HCT116 (cell line): ENCODE data around the gene ERICH3. TPM values are rescaled to one million over a fixed set of nuclear protein-coding genes. Genes with fewer than 3 reads are reported as not detected.

Experiments used
- ATAC-seq: fragments of 200-7000 bp; cut with Tn5 transposase; 2 replicates; pipeline ENCODE4 v1.9.1; 2020; ENCODE audit warnings: mild to moderate bottlenecking, moderate library complexity
- BruUV-seq: library from RNA; stranded (reverse); fragments of 400-500 nt; replicated peaks from 2 replicates; lab custom pipeline; 2021; lab: Mats Ljungman, UMichigan
- CTCF ChIA-PET: fragments of 300-600 bp; sonication (Branson Sonifier 250); formaldehyde crosslinking; loops from one replicate; lab custom pipeline; 2021; ENCODE audit warnings: antibody characterized with exemption; lab: Charles Lee
- POLR2A ChIA-PET: fragments of 300-600, 350-600 bp; sonication (Branson Sonifier 250); formaldehyde crosslinking; loops from one replicate; lab custom pipeline; 2021; ENCODE audit warnings: antibody characterized with exemption; lab: Charles Lee
- RAD21 ChIA-PET, 2 experiments: fragments of 300-600 bp; sonication (Branson Sonifier 250); formaldehyde crosslinking; loops; one replicate each; lab custom pipeline; 2023; ENCODE audit warnings: low total read pairs in 2 of 2; ENCODE audit not compliant: uncharacterized antibody in 2 of 2, unreplicated experiment in 2 of 2, low non-redundant PET in 1 of 2; lab: Charles Lee
- DNase-seq: peaks from one replicate; pipeline ENCODE4 v3.0.0-alpha.2; 2010; ENCODE audit warnings: low read depth, low spot score
- H2AFZ ChIP-seq: fragments of 200-600 bp; shearing (Covaris generic), sonication (generic); 2 replicates; pipeline ENCODE4 v1.6.1; 2017; ENCODE audit warnings: low read depth, mixed run types, mixed read lengths, antibody characterized with exemption, low read length; ENCODE audit not compliant: poor library complexity, severe bottlenecking
- H3K27ac ChIP-seq: 2 replicates; pipeline ENCODE4 v1.5.1; 2012; ENCODE audit warnings: low read depth, low read length
- H3K27me3 ChIP-seq: fragments of 200-600 bp; sonication (generic); 2 replicates; pipeline ENCODE4 v1.6.1; 2016; ENCODE audit warnings: mixed run types, low read length, mixed read lengths; ENCODE audit not compliant: insufficient read depth
- H3K36me3 ChIP-seq, 2 experiments: fragments of 200-500 bp in 1 of 2; fragments of 200-600 bp in 1 of 2; sonication (Bioruptor generic) in 1 of 2; sonication (generic) in 1 of 2; 2 replicates each; pipeline versions ENCODE4 v1.5.1 to v1.6.1; 2014 to 2016; ENCODE audit warnings: low read length in 2 of 2, inconsistent platforms in 1 of 2, mixed read lengths in 1 of 2, mixed run types in 1 of 2; ENCODE audit not compliant: insufficient read depth in 2 of 2, control insufficient read depth in 1 of 2
- H3K4me1 ChIP-seq, 2 experiments: fragments of 200-600 bp in 1 of 2; sonication (generic) in 1 of 2; 2 replicates each; pipeline versions ENCODE4 v1.5.1 to v1.6.1; 2012 to 2017; ENCODE audit warnings: low read length in 2 of 2, inconsistent platforms in 1 of 2, mild to moderate bottlenecking in 1 of 2, mixed read lengths in 1 of 2, mixed run types in 1 of 2, moderate library complexity in 1 of 2; ENCODE audit not compliant: insufficient read depth in 2 of 2, control insufficient read depth in 1 of 2
- H3K4me2 ChIP-seq: fragments of 200-600 bp; sonication (generic); 2 replicates; pipeline ENCODE4 v1.6.1; 2017; ENCODE audit warnings: mixed run types, low read length, mixed read lengths
- H3K4me3 ChIP-seq, 2 experiments: fragments of 200-600 bp in 1 of 2; sonication (generic) in 1 of 2; replicated peaks in 1 of 2; 2 replicates each; pipeline ENCODE4 v1.5.1; 2011 to 2016; ENCODE audit warnings: low read length in 2 of 2, control low read depth in 1 of 2, low read depth in 1 of 2, mild to moderate bottlenecking in 1 of 2, mixed read lengths in 1 of 2, mixed run types in 1 of 2
- H3K79me2 ChIP-seq: fragments of 200-600 bp; sonication (generic); 2 replicates; pipeline ENCODE4 v1.6.1; 2017; ENCODE audit warnings: mild to moderate bottlenecking, mixed run types, low read length, moderate library complexity, mixed read lengths; ENCODE audit not compliant: insufficient read depth
- H3K9ac ChIP-seq: fragments of 200-600 bp; sonication (generic); 2 replicates; pipeline ENCODE4 v1.6.1; 2016; ENCODE audit warnings: low read length, mixed read lengths
- H3K9me2 ChIP-seq: fragments of 200-600 bp; sonication (generic), shearing (Covaris generic); 2 replicates; pipeline ENCODE4 v1.6.1; 2017; ENCODE audit warnings: mixed run types, mild to moderate bottlenecking, moderate library complexity; ENCODE audit not compliant: insufficient read depth
- H3K9me3 ChIP-seq, 2 experiments: fragments of 200-500 bp in 1 of 2; fragments of 200-600 bp in 1 of 2; sonication (Bioruptor generic) in 1 of 2; sonication (generic) in 1 of 2; 2 replicates each; pipeline ENCODE4 v1.6.1; 2014 to 2017; ENCODE audit warnings: low read length in 2 of 2, mixed read lengths in 2 of 2, inconsistent platforms in 1 of 2, low read depth in 1 of 2, mild to moderate bottlenecking in 1 of 2, mixed run types in 1 of 2, moderate library complexity in 1 of 2; ENCODE audit not compliant: control insufficient read depth in 1 of 2, insufficient read depth in 1 of 2
- H4K20me1 ChIP-seq: fragments of 200-600 bp; sonication (generic), shearing (Covaris generic); 2 replicates; pipeline ENCODE4 v1.6.1; 2017; ENCODE audit warnings: mixed run types, mild to moderate bottlenecking, moderate library complexity; ENCODE audit not compliant: insufficient read depth
- CBX3 ChIP-seq: IDR thresholded peaks from 2 replicates; pipeline ENCODE4 v1.6.1; 2012; ENCODE audit warnings: low read depth
- CEBPB ChIP-seq: IDR thresholded peaks from 2 replicates; pipeline ENCODE4 v1.6.1; 2012; ENCODE audit warnings: low read depth
- EGR1 ChIP-seq: IDR thresholded peaks from 2 replicates; pipeline ENCODE4 v1.6.1; 2012; ENCODE audit warnings: low read depth
- ELF1 ChIP-seq: IDR thresholded peaks from 2 replicates; pipeline ENCODE4 v1.6.1; 2012; ENCODE audit warnings: low read depth, borderline replicate concordance
- EZH2phosphoT487 ChIP-seq: fragments of 200-600 bp; IDR thresholded peaks from 2 replicates; pipeline ENCODE4 v1.6.1; 2018; ENCODE audit warnings: antibody characterized with exemption, borderline replicate concordance
- FOSL1 ChIP-seq: IDR thresholded peaks from 2 replicates; pipeline ENCODE4 v1.6.1; 2012; ENCODE audit warnings: low read depth
- JUND ChIP-seq: IDR thresholded peaks from 2 replicates; pipeline ENCODE4 v1.6.1; 2012
- POLR2AphosphoS5 ChIP-seq: IDR thresholded peaks from 2 replicates; pipeline ENCODE4 v1.6.1; 2011; ENCODE audit warnings: mild to moderate bottlenecking, low read depth, low read length, moderate library complexity
- RAD21 ChIP-seq: IDR thresholded peaks from 2 replicates; pipeline ENCODE4 v1.6.1; 2012; ENCODE audit warnings: low read depth, mild to moderate bottlenecking
- SIN3A ChIP-seq: IDR thresholded peaks from 2 replicates; pipeline ENCODE4 v1.6.1; 2012; ENCODE audit warnings: low read depth
- SP1 ChIP-seq: IDR thresholded peaks from 2 replicates; pipeline ENCODE4 v1.6.1; 2012; ENCODE audit warnings: low read depth
- SRF ChIP-seq: IDR thresholded peaks from 2 replicates; pipeline ENCODE4 v1.6.1; 2012; ENCODE audit warnings: low read depth
- ZFX ChIP-seq: fragments of 450-650 bp; IDR thresholded peaks from 2 replicates; pipeline ENCODE4 v1.6.1; 2017
- intact Hi-C: fragments of 100-400 bp; cut with micrococcal nuclease; formaldehyde crosslinking; loops from 2 replicates; pipeline ENCODE4 v1.10.0; 2022
- total RNA-seq: library from RNA; stranded (reverse); gene quantifications from one replicate; pipeline ENCODE4 v1.2.1, GENCODE V29; 2021; ENCODE audit not compliant: unreplicated experiment
- TF ChIP-seq, protein P1 (sequence below), 3 experiments: fragments of 200-600 bp in 1 of 3; sonication (generic) in 1 of 3; IDR thresholded peaks in 2 of 3; conservative IDR thresholded peaks in 1 of 3; 2 replicates each; pipeline ENCODE4 v1.5.1; 2012 to 2017; ENCODE audit warnings: low read depth in 2 of 3, low read length in 2 of 3, antibody characterized with exemption in 1 of 3, borderline replicate concordance in 1 of 3, control low read depth in 1 of 3, mild to moderate bottlenecking in 1 of 3, mixed read lengths in 1 of 3, mixed run types in 1 of 3, moderate library complexity in 1 of 3; ENCODE audit not compliant: insufficient read depth in 1 of 3
- TF ChIP-seq, protein P2 (sequence below): IDR thresholded peaks from 2 replicates; pipeline ENCODE4 v1.6.1; 2012
- TF ChIP-seq, protein P3 (sequence below): IDR thresholded peaks from 2 replicates; pipeline ENCODE4 v1.6.1; 2011; ENCODE audit warnings: mild to moderate bottlenecking, low read length, moderate library complexity; ENCODE audit not compliant: insufficient replicate concordance; ENCODE audit errors: extremely low read depth

The ERICH3 gene
- total RNA-seq, 1 experiment from 2014 or later = not detected

DNA sequence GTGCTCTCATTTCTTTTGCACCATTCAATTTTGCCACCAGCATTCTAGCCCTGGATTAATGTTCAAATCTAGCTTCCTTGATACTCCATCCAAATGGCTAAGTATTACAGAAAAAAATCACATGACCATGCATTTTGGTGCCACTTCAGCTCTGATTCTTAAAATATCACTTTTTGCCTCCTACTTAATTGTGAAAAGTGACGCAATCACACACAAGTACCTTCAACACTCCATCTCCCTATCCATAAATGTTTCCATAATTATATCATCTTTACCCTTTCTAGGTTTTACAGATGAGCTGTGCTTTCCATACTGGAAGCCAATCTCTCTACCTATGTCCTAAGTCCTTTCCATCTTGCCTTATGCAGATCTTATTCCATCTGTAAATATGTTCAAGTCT is 43.2 kb upstream of the ERICH3 start:
- BruUV-seq = no TSS peak
- Histone ChIP-seq H3K4me2 (no peak overlapping the region), H3K79me2 (no peaks in the 10 kb centered on the region), H3K9me2 (no peaks in the 10 kb centered on the region), H3K36me3 (peaks cover 5 to 8% of the 10 kb centered on the region in 2 experiments; a peak in 2 of 4 replicates), H3K27me3 (no peaks in the 10 kb centered on the region), H3K9me3 (no peaks in the 10 kb centered on the region), H4K20me1 (no peaks in the 10 kb centered on the region), H3K9ac (no peak overlapping the region)
- ChIA-PET POLR2A (no interaction called here), CTCF (no interaction called here), RAD21 (no interaction called here)
- no peak for ATAC-seq
- intact Hi-C loops = no loop called here
- no peak for TF ChIP-seq RAD21
- TF ChIP-seq, protein P1, sequence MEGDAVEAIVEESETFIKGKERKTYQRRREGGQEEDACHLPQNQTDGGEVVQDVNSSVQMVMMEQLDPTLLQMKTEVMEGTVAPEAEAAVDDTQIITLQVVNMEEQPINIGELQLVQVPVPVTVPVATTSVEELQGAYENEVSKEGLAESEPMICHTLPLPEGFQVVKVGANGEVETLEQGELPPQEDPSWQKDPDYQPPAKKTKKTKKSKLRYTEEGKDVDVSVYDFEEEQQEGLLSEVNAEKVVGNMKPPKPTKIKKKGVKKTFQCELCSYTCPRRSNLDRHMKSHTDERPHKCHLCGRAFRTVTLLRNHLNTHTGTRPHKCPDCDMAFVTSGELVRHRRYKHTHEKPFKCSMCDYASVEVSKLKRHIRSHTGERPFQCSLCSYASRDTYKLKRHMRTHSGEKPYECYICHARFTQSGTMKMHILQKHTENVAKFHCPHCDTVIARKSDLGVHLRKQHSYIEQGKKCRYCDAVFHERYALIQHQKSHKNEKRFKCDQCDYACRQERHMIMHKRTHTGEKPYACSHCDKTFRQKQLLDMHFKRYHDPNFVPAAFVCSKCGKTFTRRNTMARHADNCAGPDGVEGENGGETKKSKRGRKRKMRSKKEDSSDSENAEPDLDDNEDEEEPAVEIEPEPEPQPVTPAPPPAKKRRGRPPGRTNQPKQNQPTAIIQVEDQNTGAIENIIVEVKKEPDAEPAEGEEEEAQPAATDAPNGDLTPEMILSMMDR (IDR thresholded peaks at IDR 0.05 in 2 of 3, conservative IDR thresholded peaks at IDR 0.05 in 1 of 3; ENCODE audit: borderline replicate concordance in 1 of 3, insufficient read depth in 1 of 3, low read depth in 2 of 3, low read length in 2 of 3) = no peak
- TF ChIP-seq POLR2AphosphoS5 = no peak
- TF ChIP-seq SRF = no peak
- TF ChIP-seq SIN3A = no peak
- no peak for TF ChIP-seq EGR1
- TF ChIP-seq, protein P2, sequence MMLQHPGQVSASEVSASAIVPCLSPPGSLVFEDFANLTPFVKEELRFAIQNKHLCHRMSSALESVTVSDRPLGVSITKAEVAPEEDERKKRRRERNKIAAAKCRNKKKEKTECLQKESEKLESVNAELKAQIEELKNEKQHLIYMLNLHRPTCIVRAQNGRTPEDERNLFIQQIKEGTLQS = no peak
- no peak for TF ChIP-seq EZH2phosphoT487
- TF ChIP-seq ZFX = no peak
- TF ChIP-seq JUND = no peak
- TF ChIP-seq, all 23 proteins: peak for 0
- Histone ChIP-seq H3K27ac (no peak overlapping the region), H3K4me3 (no peak overlapping the region), H2AFZ (no peak overlapping the region), H3K4me1 (no peaks in the 10 kb centered on the region)
- no peak for DNase-seq

DNA sequence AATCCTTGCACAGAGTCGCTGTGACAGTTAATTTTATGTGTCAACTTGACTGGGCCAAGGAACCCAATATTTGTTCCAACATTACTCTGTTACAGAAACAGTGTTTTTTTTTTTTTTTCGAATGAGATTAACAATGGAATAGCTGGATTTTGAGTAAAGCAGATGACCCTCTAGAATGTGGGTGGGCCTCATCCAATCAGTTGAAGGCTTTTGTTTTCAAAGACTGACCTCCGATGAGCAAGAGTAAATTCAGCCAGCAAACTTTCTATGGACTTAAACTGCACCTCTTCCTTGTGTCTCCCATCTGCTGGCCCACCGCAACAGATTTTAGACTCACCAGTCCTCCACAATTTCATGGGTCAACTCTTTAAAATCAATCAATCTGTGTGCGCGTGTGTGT is 42.2 kb upstream of the ERICH3 start:
- H3K27me3 ChIP-seq = no peaks in the 10 kb centered on the region
- peaks cover 2 to 8% of the 10 kb centered on the region in 2 experiments; a peak in 2 of 4 replicates for H3K36me3 ChIP-seq
- H3K27ac ChIP-seq = no peak overlapping the region
- no peaks in the 10 kb centered on the region for H4K20me1 ChIP-seq
- no peaks in the 10 kb centered on the region for H3K4me1 ChIP-seq
- CTCF ChIA-PET = no interaction called here
- ATAC-seq (no peak), DNase-seq (no peak)
- H3K79me2 ChIP-seq = no peaks in the 10 kb centered on the region
- POLR2A ChIA-PET = no interaction called here
- RAD21 ChIA-PET = no interaction called here
- H3K9me3 ChIP-seq = no peaks in the 10 kb centered on the region
- no peak overlapping the region for H2AFZ ChIP-seq
- H3K4me3 ChIP-seq = no peak overlapping the region
- no peaks in the 10 kb centered on the region for H3K9me2 ChIP-seq
- no peak overlapping the region for H3K4me2 ChIP-seq
- no peak overlapping the region for H3K9ac ChIP-seq
- intact Hi-C loops = no loop called here
- BruUV-seq = no TSS peak
- no peak for TF ChIP-seq ELF1
- TF ChIP-seq FOSL1 = no peak
- no peak for TF ChIP-seq CBX3
- TF ChIP-seq, protein P2 = no peak
- TF ChIP-seq SP1 = no peak
- TF ChIP-seq, protein P3, sequence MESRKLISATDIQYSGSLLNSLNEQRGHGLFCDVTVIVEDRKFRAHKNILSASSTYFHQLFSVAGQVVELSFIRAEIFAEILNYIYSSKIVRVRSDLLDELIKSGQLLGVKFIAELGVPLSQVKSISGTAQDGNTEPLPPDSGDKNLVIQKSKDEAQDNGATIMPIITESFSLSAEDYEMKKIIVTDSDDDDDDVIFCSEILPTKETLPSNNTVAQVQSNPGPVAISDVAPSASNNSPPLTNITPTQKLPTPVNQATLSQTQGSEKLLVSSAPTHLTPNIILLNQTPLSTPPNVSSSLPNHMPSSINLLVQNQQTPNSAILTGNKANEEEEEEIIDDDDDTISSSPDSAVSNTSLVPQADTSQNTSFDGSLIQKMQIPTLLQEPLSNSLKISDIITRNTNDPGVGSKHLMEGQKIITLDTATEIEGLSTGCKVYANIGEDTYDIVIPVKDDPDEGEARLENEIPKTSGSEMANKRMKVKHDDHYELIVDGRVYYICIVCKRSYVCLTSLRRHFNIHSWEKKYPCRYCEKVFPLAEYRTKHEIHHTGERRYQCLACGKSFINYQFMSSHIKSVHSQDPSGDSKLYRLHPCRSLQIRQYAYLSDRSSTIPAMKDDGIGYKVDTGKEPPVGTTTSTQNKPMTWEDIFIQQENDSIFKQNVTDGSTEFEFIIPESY = no peak
- no peak for TF ChIP-seq CEBPB
